AG09309 (cell line): ENCODE measurements around the gene F2RL2.

ENCODE experiments used
- DNase-seq: peaks from one replicate; pipeline ENCODE4 v3.0.0-alpha.2; 2010; ENCODE audit warnings: low read depth
- H3K4me3 ChIP-seq: 2 replicates; pipeline ENCODE4 v1.5.1; 2011; ENCODE audit warnings: mild to moderate bottlenecking, low read depth, low read length, moderate library complexity; ENCODE audit not compliant: control insufficient read depth
- TF ChIP-seq, protein P1 (sequence below): IDR thresholded peaks from 2 replicates; pipeline ENCODE4 v1.5.1; 2011; ENCODE audit warnings: mild to moderate bottlenecking, low read depth, low read length, inconsistent platforms; ENCODE audit not compliant: insufficient read depth, control insufficient read depth; ENCODE audit errors: missing control alignments

Gene F2RL2, protein sequence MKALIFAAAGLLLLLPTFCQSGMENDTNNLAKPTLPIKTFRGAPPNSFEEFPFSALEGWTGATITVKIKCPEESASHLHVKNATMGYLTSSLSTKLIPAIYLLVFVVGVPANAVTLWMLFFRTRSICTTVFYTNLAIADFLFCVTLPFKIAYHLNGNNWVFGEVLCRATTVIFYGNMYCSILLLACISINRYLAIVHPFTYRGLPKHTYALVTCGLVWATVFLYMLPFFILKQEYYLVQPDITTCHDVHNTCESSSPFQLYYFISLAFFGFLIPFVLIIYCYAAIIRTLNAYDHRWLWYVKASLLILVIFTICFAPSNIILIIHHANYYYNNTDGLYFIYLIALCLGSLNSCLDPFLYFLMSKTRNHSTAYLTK

DNA sequence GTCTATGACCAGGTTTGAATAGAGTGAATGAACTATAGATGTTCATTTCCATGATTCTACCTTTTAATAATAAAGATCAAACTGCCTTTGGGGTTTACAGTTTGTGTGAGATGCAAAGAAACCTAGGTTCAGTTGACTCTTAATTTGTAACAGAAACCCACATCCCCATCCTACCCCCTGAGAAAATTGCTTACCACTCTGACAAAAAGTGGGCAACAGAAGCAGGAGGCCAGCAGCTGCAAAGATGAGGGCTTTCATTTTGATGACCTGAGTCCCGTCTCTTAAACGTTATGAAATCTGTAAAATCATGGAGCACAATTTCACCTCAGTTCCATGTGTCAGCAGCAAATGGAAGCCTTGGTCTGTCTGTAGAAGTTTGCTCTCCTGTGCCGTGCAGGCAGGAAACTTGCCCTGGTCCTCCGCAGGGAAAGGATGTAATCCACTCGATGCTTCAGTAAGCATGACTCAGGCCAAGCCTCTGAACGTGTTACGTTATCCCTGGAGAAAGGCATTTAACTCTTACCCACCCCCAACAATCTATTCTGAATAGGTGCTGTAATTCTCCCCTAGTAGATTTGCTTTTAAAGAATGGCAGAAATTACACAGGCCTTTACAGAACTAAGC lies at the start of gene F2RL2:
TSS of gene F2RL2 (minus strand) at position 431 of the 624 bp plus-strand sequence. CDS start at position 258, 173 bp downstream.
- TF ChIP-seq, protein P1, sequence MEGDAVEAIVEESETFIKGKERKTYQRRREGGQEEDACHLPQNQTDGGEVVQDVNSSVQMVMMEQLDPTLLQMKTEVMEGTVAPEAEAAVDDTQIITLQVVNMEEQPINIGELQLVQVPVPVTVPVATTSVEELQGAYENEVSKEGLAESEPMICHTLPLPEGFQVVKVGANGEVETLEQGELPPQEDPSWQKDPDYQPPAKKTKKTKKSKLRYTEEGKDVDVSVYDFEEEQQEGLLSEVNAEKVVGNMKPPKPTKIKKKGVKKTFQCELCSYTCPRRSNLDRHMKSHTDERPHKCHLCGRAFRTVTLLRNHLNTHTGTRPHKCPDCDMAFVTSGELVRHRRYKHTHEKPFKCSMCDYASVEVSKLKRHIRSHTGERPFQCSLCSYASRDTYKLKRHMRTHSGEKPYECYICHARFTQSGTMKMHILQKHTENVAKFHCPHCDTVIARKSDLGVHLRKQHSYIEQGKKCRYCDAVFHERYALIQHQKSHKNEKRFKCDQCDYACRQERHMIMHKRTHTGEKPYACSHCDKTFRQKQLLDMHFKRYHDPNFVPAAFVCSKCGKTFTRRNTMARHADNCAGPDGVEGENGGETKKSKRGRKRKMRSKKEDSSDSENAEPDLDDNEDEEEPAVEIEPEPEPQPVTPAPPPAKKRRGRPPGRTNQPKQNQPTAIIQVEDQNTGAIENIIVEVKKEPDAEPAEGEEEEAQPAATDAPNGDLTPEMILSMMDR, result no peak
- peak; percentile 70 for DNase-seq
- peak within 1 kb of the TSS; percentile 52 for H3K4me3 ChIP-seq

DNA sequence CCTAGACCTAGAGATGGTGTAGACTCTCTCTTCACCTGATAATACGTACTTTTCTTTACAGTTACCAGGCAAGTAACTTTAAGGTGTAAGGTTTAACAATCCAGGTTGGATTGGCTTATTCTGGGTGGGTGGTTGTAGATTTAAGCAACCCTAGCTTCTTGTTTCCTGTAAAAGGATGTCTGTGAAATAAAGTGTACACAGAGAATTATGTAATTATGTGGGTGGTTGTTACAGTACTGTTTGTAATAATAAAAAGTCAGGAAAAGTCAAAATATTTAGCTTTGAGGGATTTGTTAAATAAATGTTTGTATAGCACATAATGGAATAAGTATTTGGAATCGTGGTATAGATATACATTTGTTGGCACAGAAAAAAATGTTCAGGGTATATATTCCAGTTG lies 49.0 kb upstream of the F2RL2 start:
- no peak for DNase-seq
- no peak overlapping the region for H3K4me3 ChIP-seq
- TF ChIP-seq, protein P1, result no peak

DNA sequence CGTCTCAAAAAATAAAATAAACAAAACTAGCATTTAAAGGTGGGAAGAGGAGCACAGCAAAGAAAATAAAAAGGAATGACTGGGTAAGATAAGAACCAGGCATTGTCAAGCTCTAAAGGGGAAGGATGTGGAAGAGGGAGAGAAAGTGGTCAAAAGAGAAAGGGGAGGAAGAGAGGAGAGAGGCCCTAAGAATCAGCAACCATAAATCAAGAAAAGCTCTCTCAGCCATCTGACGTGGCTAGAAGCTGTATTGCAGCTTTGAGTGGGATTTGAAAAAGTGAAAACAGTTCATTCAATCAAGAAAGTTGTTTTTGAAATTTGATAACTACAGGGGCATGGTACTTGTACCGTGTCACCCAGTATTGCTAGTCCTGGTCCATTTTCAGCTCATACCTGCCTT lies 47.3 kb upstream of the F2RL2 start:
- H3K4me3 ChIP-seq, result no peak overlapping the region
- no peak for DNase-seq
- TF ChIP-seq, protein P1, result no peak

DNA sequence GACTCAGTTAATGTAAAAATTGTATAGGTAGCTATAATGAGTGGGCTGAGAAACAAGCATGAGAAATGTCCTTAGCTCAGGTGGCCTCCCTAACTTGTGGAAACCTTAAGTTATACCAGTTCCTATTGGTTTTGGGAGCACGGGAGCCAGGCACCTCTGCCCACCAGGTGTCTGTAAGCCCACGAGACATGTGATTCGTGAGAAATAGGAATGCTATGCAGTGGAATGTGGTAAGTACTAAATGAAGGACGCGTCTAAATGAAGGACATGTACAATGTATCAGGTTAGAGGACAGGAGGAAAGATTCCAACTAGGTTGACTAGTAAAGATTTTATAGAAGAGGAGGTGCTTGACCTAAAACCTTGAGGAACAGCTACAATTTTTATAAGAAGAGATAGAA lies 46.0 kb upstream of the F2RL2 start:
- TF ChIP-seq, protein P1, result no peak
- no peak for DNase-seq
- no peak overlapping the region for H3K4me3 ChIP-seq

DNA sequence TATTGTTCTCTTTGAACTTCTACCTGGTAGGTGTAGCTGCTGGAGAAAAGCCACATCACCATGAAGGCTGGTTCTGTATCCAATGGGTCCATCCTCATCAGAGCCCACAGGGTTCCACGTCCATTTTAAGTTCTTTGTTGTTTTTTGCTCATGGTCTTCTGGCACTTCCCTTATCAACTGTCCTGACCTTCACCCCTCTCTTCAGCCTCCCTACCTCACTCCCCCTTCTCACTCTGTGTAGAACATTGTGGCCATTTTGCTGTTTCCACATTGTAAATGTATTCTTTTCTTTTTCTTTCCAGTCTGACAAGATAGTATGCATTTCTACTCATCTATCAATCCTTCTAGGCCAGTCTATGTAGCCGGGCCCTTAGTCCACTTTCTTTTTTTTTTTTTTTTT lies 44.3 kb upstream of the F2RL2 start:
- no peak for DNase-seq
- no peak overlapping the region for H3K4me3 ChIP-seq
- TF ChIP-seq, protein P1, result no peak

DNA sequence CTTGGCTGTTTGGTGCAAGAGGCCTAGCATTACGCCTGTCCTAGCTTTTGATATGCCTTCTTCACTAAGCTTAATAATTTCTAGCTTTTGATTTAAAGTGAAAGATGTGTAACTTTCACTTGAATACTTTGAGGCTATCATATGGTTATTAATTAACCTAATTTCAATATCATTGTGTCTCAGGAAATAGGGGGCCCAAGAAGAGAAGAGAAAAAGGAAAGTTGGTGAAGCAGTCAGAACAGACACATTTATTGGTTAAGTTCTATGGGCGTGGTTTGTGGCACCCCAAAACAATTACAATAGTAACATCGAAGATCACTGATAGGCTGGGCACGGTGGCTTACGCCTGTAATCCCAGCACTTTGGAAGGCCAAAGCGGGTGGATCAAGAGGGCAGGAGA lies 40.9 kb upstream of the F2RL2 start:
- H3K4me3 ChIP-seq, result no peak overlapping the region
- TF ChIP-seq, protein P1, result no peak
- DNase-seq, result no peak
